Neuronal stem cell (in vitro differentiated cells): ENCODE data around the gene ADAM12.

ENCODE experiments used
- DNase-seq: peaks from one replicate; pipeline ENCODE4 v3.0.0-alpha.2; 2013; ENCODE audit warnings: low spot score
- H2AFZ ChIP-seq: one replicate; pipeline ENCODE4 v1.6.1; 2013; ENCODE audit warnings: mild to moderate bottlenecking, low read length, inconsistent platforms
- H2AK5ac ChIP-seq: 2 replicates; pipeline ENCODE4 v1.6.1; 2013; ENCODE audit warnings: low read depth, mild to moderate bottlenecking, inconsistent platforms, low read length, moderate library complexity, mixed read lengths
- H2BK120ac ChIP-seq: 2 replicates; pipeline ENCODE4 v1.6.1; 2013; ENCODE audit warnings: low read depth, mild to moderate bottlenecking, inconsistent platforms, low read length, moderate library complexity, mixed read lengths
- H2BK12ac ChIP-seq: one replicate; pipeline ENCODE4 v1.6.1; 2013; ENCODE audit warnings: low read length, inconsistent platforms
- H2BK15ac ChIP-seq: 2 replicates; pipeline ENCODE4 v1.6.1; 2013; ENCODE audit warnings: mild to moderate bottlenecking, low read length, inconsistent platforms, mixed read lengths
- H2BK5ac ChIP-seq: one replicate; pipeline ENCODE4 v1.6.1; 2013; ENCODE audit warnings: inconsistent platforms, mild to moderate bottlenecking, low read length, moderate library complexity
- H3K14ac ChIP-seq: one replicate; pipeline ENCODE4 v1.6.1; 2013; ENCODE audit warnings: low read length, inconsistent platforms
- H3K18ac ChIP-seq: 2 replicates; pipeline ENCODE4 v1.6.1; 2013; ENCODE audit warnings: low read length, inconsistent platforms
- H3K23ac ChIP-seq: 2 replicates; pipeline ENCODE4 v1.6.1; 2013; ENCODE audit warnings: low read depth, mild to moderate bottlenecking, mixed read lengths, low read length, inconsistent platforms; ENCODE audit not compliant: poor library complexity
- H3K27ac ChIP-seq: replicated peaks from 3 replicates; pipeline ENCODE4 v1.5.1; 2013; ENCODE audit warnings: low read length, inconsistent platforms
- H3K27me3 ChIP-seq, 3 experiments: 2 replicates each; pipeline ENCODE4 v1.6.1; 2013; ENCODE audit warnings: low read length in 3 of 3, mild to moderate bottlenecking in 2 of 3, inconsistent platforms in 1 of 3, low read depth in 1 of 3, mixed read lengths in 1 of 3, moderate library complexity in 1 of 3; ENCODE audit not compliant: control insufficient read depth in 3 of 3, insufficient read depth in 3 of 3
- H3K36me3 ChIP-seq, 2 donors: replicated peaks in 1 of 2; 2 replicates each; pipeline ENCODE4 v1.6.1; 2013; ENCODE audit warnings: low read length in 2 of 2; ENCODE audit not compliant: control insufficient read depth in 2 of 2, insufficient read depth in 2 of 2
- H3K4ac ChIP-seq: 2 replicates; pipeline ENCODE4 v1.6.1; 2013; ENCODE audit warnings: inconsistent platforms, mild to moderate bottlenecking, low read length, moderate library complexity
- H3K4me1 ChIP-seq, 2 donors: 1 replicate in 1 of 2; 2 replicates in 1 of 2; pipeline ENCODE4 v1.6.1; 2013; ENCODE audit warnings: low read length in 2 of 2, low read depth in 1 of 2; ENCODE audit not compliant: control insufficient read depth in 2 of 2, insufficient read depth in 1 of 2
- H3K4me2 ChIP-seq: one replicate; pipeline ENCODE4 v1.6.1; 2013; ENCODE audit warnings: mild to moderate bottlenecking, low read length, inconsistent platforms; ENCODE audit not compliant: insufficient read depth, poor library complexity, severe bottlenecking
- H3K4me3 ChIP-seq, 2 donors: 2 replicates each; pipeline ENCODE4 v1.5.1; 2013; ENCODE audit warnings: low read length in 2 of 2, mild to moderate bottlenecking in 2 of 2, inconsistent platforms in 1 of 2, moderate library complexity in 1 of 2
- H3K79me1 ChIP-seq: one replicate; pipeline ENCODE4 v1.6.1; 2013; ENCODE audit warnings: low read depth, mild to moderate bottlenecking, inconsistent platforms, low read length, moderate library complexity
- H3K9ac ChIP-seq: one replicate; pipeline ENCODE4 v1.6.1; 2013; ENCODE audit warnings: mild to moderate bottlenecking, low read depth, low read length, inconsistent platforms; ENCODE audit not compliant: poor library complexity
- H3K9me3 ChIP-seq, 2 donors: replicated peaks in 1 of 2; 2 replicates each; pipeline versions ENCODE3 to v1.6.1; 2013; ENCODE audit warnings: low read length in 2 of 2, mild to moderate bottlenecking in 2 of 2, inconsistent platforms in 1 of 2, low read depth in 1 of 2, mixed read lengths in 1 of 2, moderate library complexity in 1 of 2; ENCODE audit not compliant: control insufficient read depth in 2 of 2, insufficient read depth in 1 of 2
- H4K8ac ChIP-seq: one replicate; pipeline ENCODE4 v1.6.1; 2013; ENCODE audit warnings: low read depth, mild to moderate bottlenecking, inconsistent platforms, low read length, moderate library complexity
- H4K91ac ChIP-seq: one replicate; pipeline ENCODE4 v1.6.1; 2013; ENCODE audit warnings: low read length, low read depth, mild to moderate bottlenecking, inconsistent platforms; ENCODE audit not compliant: poor library complexity
- WGBS, 2 donors: extraction: QIAGEN DNeasy Blood & Tissue Kit; methylation state at CpG; one replicate each; pipeline ENCODE4 v1.1.7; 2013; ENCODE audit warnings: missing lambda C conversion rate in 2 of 2, mixed read lengths in 1 of 2; ENCODE audit not compliant: insufficient read length in 2 of 2, insufficient replicate concordance in 1 of 2; ENCODE audit errors: extremely low coverage in 2 of 2; 5-methylcytosine and 5-hydroxymethylcytosine counted together

ADAM12 gene

GRCh38 chr10:125997586-125997985 is 390.7 kb downstream of the ADAM12 start:
- Histone ChIP-seq H4K8ac (no peak overlapping the region), H3K18ac (no peak overlapping the region), H2BK120ac (no peak overlapping the region), H2BK5ac (no peak overlapping the region), H3K4me2 (no peak overlapping the region), H3K4me1 (peaks cover 0 to 1% of the 10 kb centered on the region in 2 donors), H2BK15ac (no peak overlapping the region), H3K27me3 (no peaks in the 10 kb centered on the region), H3K9ac (no peak overlapping the region), H3K4ac (no peak overlapping the region), H3K79me1 (no peaks in the 10 kb centered on the region), H3K23ac (no peak overlapping the region), H2BK12ac (no peak overlapping the region), H3K9me3 (no peaks in the 10 kb centered on the region), H2AK5ac (no peak overlapping the region), H3K4me3 (no peak overlapping the region), H4K91ac (no peak overlapping the region), H3K27ac (no peak overlapping the region), H3K36me3 (no peaks in the 10 kb centered on the region), H2AFZ (no peak overlapping the region), H3K14ac (no peak overlapping the region)
- no CpG with 5 or more reads among the region's 12 CpGs for WGBS, 2 donors
- DNase-seq = no peak

- DNase-seq = no peak
- H3K36me3 ChIP-seq = no peaks in the 10 kb centered on the region
- no peaks in the 10 kb centered on the region for H3K9me3 ChIP-seq
- no peak overlapping the region for H2AK5ac ChIP-seq
- H4K8ac ChIP-seq = no peak overlapping the region
- H3K79me1 ChIP-seq = no peaks in the 10 kb centered on the region
- WGBS, 2 donors = no CpG with 5 or more reads among the region's 9 CpGs
- no peak overlapping the region for H4K91ac ChIP-seq
- H3K14ac ChIP-seq = no peak overlapping the region
- no peak overlapping the region for H3K4me3 ChIP-seq
- H2BK5ac ChIP-seq = no peak overlapping the region
- H3K4me1 ChIP-seq = peaks cover 4 to 7% of the 10 kb centered on the region in 2 donors
- H3K27me3 ChIP-seq = no peaks in the 10 kb centered on the region
- no peak overlapping the region for H3K27ac ChIP-seq
- no peak overlapping the region for H2BK120ac ChIP-seq
- H3K18ac ChIP-seq = no peak overlapping the region
- H3K4ac ChIP-seq = no peak overlapping the region
- H2BK12ac ChIP-seq = no peak overlapping the region
- H3K23ac ChIP-seq = no peak overlapping the region
- H2BK15ac ChIP-seq = no peak overlapping the region
- no peak overlapping the region for H2AFZ ChIP-seq
- H3K9ac ChIP-seq = no peak overlapping the region
- H3K4me2 ChIP-seq = no peak overlapping the region
Observed at GRCh38 chr10:125995726-125996304, 392.5 kb downstream of the ADAM12 start.

- no peak for DNase-seq
Observed at GRCh38 chr10:125994601-125995000, 393.7 kb downstream of the ADAM12 start.

GRCh38 chr10:125992254-125992653 is 396.0 kb downstream of the ADAM12 start:
- Histone ChIP-seq H2BK5ac (no peak overlapping the region), H3K4me3 (no peak overlapping the region), H2AK5ac (no peak overlapping the region), H2BK12ac (no peak overlapping the region), H2BK120ac (no peak overlapping the region), H3K36me3 (peaks cover 0 to 2% of the 10 kb centered on the region in 2 donors), H3K18ac (no peak overlapping the region), H3K27me3 (no peaks in the 10 kb centered on the region), H3K79me1 (no peaks in the 10 kb centered on the region), H3K4me2 (no peak overlapping the region), H3K27ac (no peak overlapping the region), H3K4me1 (peaks cover 4 to 7% of the 10 kb centered on the region in 2 donors), H3K4ac (no peak overlapping the region), H2BK15ac (no peak overlapping the region), H3K14ac (no peak overlapping the region), H3K9me3 (peaks cover 1 to 3% of the 10 kb centered on the region in 2 donors), H3K23ac (no peak overlapping the region), H4K8ac (no peak overlapping the region), H3K9ac (no peak overlapping the region), H4K91ac (no peak overlapping the region), H2AFZ (peak overlapping the region; percentile 75)
- no peak for DNase-seq
- WGBS, 2 donors = no CpG with 5 or more reads among the region's 7 CpGs

More at GRCh38 chr10:125994601-125995000, 393.7 kb downstream of the ADAM12 start:
- no CpG with 5 or more reads among the region's 6 CpGs for WGBS, 2 donors
- peaks cover 1 to 3% of the 10 kb centered on the region in 2 donors for H3K9me3 ChIP-seq
- H3K9ac ChIP-seq = no peak overlapping the region
- H2AK5ac ChIP-seq = no peak overlapping the region
- no peak overlapping the region for H3K4me2 ChIP-seq
- no peak overlapping the region for H3K18ac ChIP-seq
- H2BK120ac ChIP-seq = no peak overlapping the region
- no peak overlapping the region for H3K27ac ChIP-seq
- H3K4me3 ChIP-seq = no peak overlapping the region
- no peak overlapping the region for H3K14ac ChIP-seq
- H4K91ac ChIP-seq = no peak overlapping the region
- H3K4ac ChIP-seq = no peak overlapping the region
- no peak overlapping the region for H2AFZ ChIP-seq
- H4K8ac ChIP-seq = no peak overlapping the region
- H3K23ac ChIP-seq = no peak overlapping the region
- H3K27me3 ChIP-seq = no peaks in the 10 kb centered on the region
- peaks cover 4 to 7% of the 10 kb centered on the region in 2 donors for H3K4me1 ChIP-seq
- H3K79me1 ChIP-seq = no peaks in the 10 kb centered on the region
- H3K36me3 ChIP-seq = peaks cover 0 to 2% of the 10 kb centered on the region in 2 donors
- no peak overlapping the region for H2BK12ac ChIP-seq
- H2BK15ac ChIP-seq = no peak overlapping the region
- no peak overlapping the region for H2BK5ac ChIP-seq
